Muscle of back (tissue), 11 donors: ENCODE measurements around the gene RSU1. TPM values are rescaled to one million over a fixed set of nuclear protein-coding genes. Genes with fewer than 3 reads are reported as not detected.
"Not testable (repeated sequence)": the region's sequence is repeated elsewhere in the genome, so short reads cannot be mapped to it uniquely, and the experiment has no call there.

Source experiments
- DNase-seq, 3 donors: peaks; one replicate each; pipeline versions ENCODE4 v3.0.0 to v3.0.0-alpha.2; 2013
- polyA plus RNA-seq, 10 donors: library from polyadenylated mRNA; unstranded; fragments of 120-200 nt; gene quantifications; one replicate each; pipeline ENCODE4 v1.2.1, GENCODE V29; 2013; ENCODE audit not compliant: insufficient read length in 10 of 10

Gene RSU1
- polyA plus RNA-seq, 10 donors: 79.6 to 135 (median 88.2) TPM

DNA sequence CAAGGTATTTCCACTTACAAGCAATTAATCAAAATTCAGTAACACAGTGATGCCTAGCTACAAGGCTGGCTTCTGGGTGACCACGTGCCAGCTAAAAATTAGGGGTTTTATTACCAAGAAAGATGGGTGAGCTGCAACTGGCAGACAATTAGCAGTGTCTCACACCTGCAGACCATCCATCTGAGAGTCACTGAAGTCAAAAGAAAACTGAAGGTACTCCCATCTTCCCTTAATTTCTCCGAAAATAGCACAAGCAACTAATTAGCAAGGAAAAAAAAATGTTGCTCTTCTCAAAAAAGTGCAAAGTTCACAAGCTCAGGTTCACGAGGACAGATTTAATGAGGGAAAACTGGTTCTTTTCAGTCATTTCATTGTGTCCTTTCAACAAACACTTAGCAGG is 28.4 kb downstream of the RSU1 start:
- DNase-seq: no peak

DNA sequence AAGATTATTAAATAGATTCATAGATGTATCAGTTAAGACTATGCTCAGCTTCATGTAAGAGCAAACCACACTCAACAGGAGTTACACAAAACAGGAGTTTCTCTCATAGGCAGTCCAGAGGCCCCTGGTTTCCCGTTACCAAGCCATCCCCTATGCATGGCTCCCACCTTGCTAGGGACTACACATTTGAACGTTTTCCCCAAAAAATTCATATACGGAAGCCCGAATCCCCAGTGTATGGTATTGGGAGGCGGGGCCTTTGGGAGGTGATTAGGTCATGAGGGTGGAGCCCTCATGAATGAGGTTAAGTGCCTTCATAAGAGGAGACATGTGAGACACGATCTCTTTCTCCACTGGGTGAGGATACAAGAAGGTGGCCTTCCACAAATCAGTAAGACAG is 29.1 kb downstream of the RSU1 start:
- DNase-seq: no peak

DNA sequence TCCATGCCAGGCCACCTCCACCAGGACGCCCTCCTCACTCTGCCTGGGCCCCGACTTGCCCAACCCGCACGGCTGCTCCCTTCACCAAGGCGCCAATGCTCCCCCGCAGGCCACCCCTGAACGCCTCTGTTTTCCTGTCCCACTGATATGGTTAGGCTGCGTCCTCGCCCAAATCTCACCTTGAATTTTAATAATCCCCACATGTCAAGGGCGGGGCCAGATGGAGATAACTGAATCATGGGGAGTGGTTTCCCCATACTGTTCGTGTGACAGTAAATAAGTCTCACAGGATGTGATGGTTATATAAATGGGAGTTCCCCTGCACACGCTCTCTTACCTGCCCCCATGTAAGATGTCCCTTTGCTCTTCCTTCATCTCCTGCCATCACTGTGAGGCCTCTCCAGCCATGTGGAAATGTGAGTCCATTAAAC is 29.8 kb downstream of the RSU1 start:
- no peak for DNase-seq

- DNase-seq: no peak
These were observed 36.8 kb downstream of the RSU1 start for GRCh38 chr10:16780338-16780880.

- no peak for DNase-seq
These were observed 37.8 kb downstream of the RSU1 start for GRCh38 chr10:16779384-16779915.

DNA sequence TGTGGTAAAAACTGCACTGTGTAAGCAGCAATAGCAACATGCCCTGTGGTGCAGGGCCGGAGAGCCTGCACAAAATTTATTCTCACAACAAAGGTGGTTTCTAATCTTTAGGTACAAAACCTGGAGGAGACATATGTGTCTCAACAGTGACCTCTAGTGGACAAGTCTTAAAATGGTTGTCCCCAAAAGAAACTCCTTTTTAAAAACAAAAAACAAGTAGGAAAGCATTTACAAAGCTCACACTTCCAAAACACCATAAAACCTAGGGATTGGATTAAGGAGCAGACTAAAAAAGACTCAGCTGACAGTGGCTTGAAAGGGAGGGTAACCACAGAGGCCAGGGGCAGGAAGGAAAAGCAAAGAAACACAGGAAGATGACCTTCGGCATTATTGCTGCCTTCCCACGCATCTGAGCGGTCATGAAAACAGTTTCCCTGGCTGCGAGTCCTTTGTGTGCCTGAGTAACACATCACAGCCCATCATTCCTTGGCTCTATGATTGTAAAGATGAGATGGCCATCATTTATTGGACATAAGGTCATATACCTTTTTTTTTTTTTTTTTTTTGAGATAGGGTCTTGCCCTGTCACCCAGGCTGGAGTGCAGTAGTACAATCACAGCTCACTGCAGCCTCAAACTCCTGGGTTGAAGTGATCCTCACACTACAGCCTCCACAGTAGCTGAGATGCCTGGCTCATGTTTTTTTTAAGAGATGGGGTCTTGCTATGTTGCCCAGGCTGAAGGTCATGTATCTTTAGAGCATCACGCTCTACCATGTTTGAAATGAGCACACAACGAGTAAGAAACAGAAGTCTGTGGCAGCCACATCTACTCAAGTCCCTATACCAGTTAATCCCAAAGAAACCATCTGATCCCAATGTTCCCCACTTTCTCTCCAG is 39.5 kb downstream of the RSU1 start:
- peak; percentile 35 to 68 (median 49) for DNase-seq

DNA sequence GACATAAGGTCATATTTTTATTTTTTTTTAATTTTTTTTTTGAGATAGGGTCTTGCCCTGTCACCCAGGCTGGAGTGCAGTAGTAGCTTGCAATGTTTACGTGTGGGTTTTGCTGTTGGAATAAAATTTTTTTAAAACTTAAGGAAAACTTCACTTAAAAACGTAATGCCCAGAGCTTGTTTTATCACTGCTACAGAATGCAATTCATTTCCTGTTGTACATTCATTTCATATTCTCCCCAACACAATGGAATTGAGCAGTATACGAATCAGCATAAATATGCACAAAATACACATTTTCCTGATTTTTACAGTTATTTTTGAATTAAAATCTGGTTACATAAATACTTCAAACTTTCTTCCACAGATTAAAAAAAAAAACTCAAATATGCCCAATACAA is 40.3 kb downstream of the RSU1 start:
- no peak for DNase-seq

DNA sequence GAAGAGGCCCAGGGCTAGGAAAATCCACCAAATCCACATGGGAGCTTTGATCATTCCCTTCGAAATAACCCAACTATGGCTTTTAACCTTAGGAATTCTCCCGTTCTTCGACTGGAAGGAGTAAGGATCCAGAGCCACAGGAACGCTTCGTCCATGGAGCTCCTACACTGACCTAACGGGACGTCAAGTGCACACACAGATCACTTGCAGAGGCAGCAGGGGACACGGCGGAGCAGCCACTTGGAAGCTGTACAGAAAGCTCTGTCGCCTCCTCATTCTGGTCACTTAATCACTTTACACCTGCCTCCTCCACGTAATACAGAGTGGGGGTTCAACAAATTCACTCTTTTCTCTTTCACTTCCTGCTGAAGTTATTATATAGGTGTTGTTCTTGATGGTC is 43.9 kb downstream of the RSU1 start:
- no peak for DNase-seq

DNA sequence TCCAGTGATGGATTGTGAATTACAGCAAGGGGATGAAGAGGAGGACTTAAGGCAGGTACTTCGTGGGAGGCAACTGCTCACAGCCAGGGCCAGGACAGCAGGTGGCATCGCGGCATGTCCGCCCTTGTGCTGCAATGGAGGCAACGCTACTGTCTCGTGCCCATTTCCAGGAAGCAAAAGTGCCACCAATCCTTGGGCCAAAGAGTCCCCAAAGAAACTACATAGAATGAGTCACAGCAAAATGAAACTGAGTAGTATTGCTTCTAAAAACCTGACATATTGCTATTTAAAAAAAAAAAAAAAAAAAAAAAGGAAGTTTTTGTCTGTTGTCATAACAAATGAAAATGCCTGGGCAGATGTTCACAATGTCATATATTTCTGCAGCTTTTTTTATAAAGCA is 46.6 kb downstream of the RSU1 start:
- no peak for DNase-seq

DNA sequence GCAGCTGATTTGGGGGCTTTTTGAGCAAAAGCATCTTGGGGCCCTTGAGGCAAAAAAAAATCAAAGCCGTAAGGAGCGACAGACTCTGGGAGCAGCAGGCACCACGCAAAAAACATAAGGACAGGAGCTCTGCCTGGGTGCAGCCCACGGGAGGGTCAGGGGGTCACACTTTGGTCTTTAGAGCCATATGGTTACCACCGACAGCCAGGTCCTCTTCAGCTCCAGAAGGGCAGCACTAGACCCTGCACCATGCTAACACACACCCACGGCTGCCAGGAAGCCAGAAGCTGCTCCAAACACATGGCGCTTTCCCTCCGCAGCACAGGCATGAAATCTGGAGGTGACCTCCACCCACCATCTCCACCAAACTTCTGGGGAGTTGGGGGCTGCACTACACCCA is 47.1 kb downstream of the RSU1 start:
- no peak for DNase-seq

DNA sequence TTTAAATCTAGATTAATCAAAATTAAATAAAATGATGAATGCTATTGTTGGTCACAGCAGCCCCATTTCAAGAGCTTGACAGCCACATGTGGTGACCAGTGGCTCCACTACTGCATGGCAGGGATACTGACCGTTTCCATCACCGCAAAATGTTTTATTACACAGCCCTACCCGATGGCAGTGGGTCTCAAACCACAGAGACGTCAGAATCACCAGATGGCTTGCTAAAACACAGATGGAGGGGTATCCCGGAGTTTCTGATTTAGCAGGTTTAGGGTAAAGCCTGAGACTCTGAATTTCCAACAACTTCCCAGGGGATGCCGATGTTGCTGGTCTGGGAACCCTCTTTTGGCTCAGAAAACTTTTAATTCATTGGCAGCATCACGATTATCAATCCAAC is 47.9 kb downstream of the RSU1 start:
- DNase-seq: no peak

GRCh38 chr10:16768702-16769101 is 48.5 kb downstream of the RSU1 start:
- no peak for DNase-seq

- no peak for DNase-seq
These were observed 51.5 kb downstream of the RSU1 start for GRCh38 chr10:16765509-16766375.

DNA sequence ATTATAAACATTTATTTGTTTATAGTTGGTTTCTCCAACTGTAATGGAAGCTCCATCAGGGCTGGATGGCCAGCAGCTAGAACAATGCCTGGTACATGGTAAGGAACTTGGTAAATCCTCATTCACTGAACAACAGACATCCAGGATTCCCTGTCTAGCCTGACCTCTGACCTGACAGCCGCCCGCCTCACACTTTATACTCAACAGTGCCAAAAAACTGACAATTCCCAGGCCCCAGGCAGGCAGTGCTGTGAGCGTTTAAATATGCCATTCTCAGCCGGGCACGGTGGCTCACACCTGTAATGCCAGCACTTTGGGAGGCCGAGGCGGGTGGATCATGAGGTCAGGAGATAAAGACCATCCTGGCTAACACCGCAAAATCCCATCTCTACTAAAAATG is 55.9 kb downstream of the RSU1 start:
- no peak for DNase-seq

DNA sequence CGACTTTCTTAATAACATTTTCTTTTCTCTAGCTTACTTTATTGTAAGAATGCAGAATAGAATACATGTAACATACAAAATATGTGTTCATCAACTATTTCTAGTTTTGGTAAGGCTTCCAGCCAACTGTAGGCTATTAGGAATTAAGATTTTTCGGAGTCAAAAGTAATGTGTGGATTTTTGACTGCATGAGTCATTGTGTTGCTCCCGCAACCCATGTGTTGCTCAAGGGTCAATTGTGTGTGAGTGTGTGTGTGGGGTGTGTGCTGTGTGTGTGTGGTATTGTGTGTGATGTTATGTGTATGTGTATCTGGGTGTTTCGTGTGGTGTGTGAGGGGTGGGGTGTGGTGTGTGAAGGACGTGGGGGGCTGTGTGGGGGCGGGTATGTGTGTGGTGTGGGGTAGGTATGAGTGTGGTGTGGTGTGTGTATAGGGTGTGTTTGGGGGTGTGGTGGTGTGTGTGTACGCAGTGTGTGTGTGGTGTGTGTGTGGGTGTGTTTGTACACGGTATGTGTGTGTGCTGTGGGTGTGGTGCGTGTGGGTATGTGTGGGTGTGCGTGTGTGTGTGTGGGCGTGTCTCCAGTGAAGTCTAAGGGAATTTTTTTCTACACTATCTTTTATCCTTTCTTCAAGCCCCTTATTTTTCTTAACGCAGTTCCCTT is 60.5 kb downstream of the RSU1 start:
- peak in 1 of 3 donors; percentile 58 for DNase-seq

DNA sequence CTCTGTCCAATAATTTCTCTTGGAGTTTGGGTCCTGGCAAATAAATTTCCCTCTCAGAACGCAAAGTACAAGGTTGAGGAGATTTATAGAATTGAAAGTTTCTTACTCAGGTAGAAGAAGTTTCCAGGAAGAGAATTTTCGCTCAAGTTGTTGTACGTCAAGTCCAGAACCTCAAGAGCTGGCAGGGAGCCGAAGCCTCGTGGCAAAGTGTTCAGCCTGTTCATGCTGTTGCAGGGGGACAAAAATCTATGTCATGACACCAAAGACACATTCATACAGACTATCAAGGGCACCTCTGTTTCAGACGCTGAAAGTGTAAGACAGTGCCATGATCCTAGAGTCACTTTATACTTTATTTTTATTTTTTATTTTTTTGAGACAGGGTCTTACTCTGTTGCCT is 62.5 kb downstream of the RSU1 start:
- no peak for DNase-seq

- DNase-seq: not testable (repeated sequence)
These were observed 64.4 kb downstream of the RSU1 start for GRCh38 chr10:16752849-16753248.

DNA sequence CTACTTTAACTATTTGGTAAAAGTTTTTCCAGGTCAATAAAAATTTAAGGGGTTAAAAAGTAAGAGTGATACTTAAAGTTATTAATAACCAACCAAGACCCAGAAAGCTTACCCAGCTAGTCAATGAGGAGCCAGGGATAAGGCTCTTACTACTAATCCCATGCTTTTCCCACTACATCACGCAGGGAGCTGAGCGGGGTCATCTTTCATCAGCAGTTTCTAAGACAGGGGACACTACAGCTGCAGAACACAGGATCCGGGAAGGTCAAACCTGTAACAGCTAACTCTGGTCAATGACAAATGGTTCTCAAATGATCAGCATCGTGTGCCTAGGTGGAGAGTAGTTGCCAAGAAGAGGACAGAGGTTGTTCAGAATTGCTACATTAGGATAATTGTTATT is 65.1 kb downstream of the RSU1 start:
- peak in 2 of 3 donors; percentile 3 to 8 for DNase-seq

- no peak for DNase-seq
These were observed 66.0 kb downstream of the RSU1 start for GRCh38 chr10:16751244-16751643.

- no peak for DNase-seq
These were observed 66.8 kb downstream of the RSU1 start for GRCh38 chr10:16750461-16750860.

DNA sequence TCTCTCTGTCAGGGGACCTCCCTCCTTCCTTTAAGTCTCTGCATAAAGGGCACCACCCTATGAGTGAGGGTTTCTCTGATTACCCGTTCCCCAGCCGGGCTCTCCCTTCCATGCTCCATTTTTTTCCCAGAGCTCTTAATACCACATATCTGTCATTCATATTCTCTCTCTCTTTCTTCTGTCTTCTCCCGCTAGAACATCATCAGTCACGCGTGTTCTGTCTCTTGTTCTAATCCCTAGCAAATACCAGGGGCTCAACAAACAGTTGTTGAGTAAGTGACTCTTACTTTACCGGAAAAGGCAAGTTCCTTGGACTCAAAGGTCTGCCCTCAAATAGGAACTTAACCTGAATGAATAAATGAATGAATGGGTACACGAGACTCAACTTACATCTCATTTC is 68.5 kb downstream of the RSU1 start:
- no peak for DNase-seq

DNA sequence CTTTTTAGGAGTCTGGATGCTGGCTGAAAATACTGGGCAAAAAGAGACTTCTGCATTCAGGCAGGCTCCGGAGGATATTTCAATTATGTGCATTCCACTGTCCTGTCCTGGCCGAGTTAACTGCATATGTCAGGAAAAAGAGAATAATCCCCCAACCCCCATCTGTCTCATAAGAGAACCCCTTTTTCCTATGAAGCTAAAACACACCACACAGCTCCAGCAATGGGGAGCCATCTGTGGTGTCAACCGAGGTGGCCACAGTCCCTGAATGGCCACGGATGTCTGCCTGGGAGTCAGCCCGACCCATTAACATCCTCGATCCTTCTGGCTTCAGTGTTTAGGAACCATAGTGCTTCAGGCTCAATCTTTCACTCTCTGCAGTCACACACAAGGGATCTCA is 70.4 kb downstream of the RSU1 start:
- no peak for DNase-seq
